ENCODE data around the gene TIMP3.

Gene TIMP3

GRCh38 chr22:32828561-32828960 is 27.1 kb downstream of the TIMP3 start:
- Histone ChIP-seq H3K9ac (ENCODE audit: low read length) (no peak overlapping the region), H3K79me2 (ENCODE audit: low read length) (no peaks in the 10 kb centered on the region), H4K20me1 (ENCODE audit: insufficient read depth, low read length) (no peaks in the 10 kb centered on the region), H3K27me3 (replicated peaks; ENCODE audit: insufficient read depth, low read length) (no peaks in the 10 kb centered on the region), H3K27ac (ENCODE audit: low read length) (no peak overlapping the region), H2AFZ (ENCODE audit: low read length) (no peak overlapping the region), H3K9me3 (replicated peaks; ENCODE audit: insufficient read depth, low read length) (no peaks in the 10 kb centered on the region), H3K36me3 (replicated peaks; ENCODE audit: insufficient read depth, low read length) (no peaks in the 10 kb centered on the region), H3K4me1 (ENCODE audit: low read length) (no peaks in the 10 kb centered on the region), H3K9me2 (replicated peaks; ENCODE audit: insufficient read depth, low read length) (no peaks in the 10 kb centered on the region), H3K4me2 (ENCODE audit: low read depth, low read length) (no peak overlapping the region), H3F3A (ENCODE audit: insufficient read depth, low read length) (no peaks in the 10 kb centered on the region), H3K4me3 (ENCODE audit: low read length) (no peak overlapping the region)
- no peak for DNase-seq
- no peak for TF ChIP-seq CTCF (IDR thresholded peaks at IDR 0.05; ENCODE audit: low read length)
- TF ChIP-seq EZH2 (optimal IDR thresholded peaks at IDR 0.05; ENCODE audit: low read depth, low read length), result no peak
- no peak for TF ChIP-seq EZH2phosphoT487 (IDR thresholded peaks at IDR 0.05; ENCODE audit: low read length)

GRCh38 chr22:32829451-32829851 is 27.9 kb downstream of the TIMP3 start:
- Histone ChIP-seq H3F3A (ENCODE audit: insufficient read depth, low read length) (no peaks in the 10 kb centered on the region), H3K9ac (ENCODE audit: low read length) (no peak overlapping the region)

GRCh38 chr22:32830473-32830872 is 29.0 kb downstream of the TIMP3 start:
- no peak overlapping the region for H3K9ac ChIP-seq (ENCODE audit: low read length)
- H3K27me3 ChIP-seq (replicated peaks; ENCODE audit: insufficient read depth, low read length), result no peaks in the 10 kb centered on the region
- H3K4me1 ChIP-seq (ENCODE audit: low read length), result no peaks in the 10 kb centered on the region
- H3K9me2 ChIP-seq (replicated peaks; ENCODE audit: insufficient read depth, low read length), result no peaks in the 10 kb centered on the region
- H3F3A ChIP-seq (ENCODE audit: insufficient read depth, low read length), result no peaks in the 10 kb centered on the region
- H3K27ac ChIP-seq (ENCODE audit: low read length), result no peak overlapping the region
- TF ChIP-seq EZH2 (optimal IDR thresholded peaks at IDR 0.05; ENCODE audit: low read depth, low read length), result no peak
- TF ChIP-seq CTCF (IDR thresholded peaks at IDR 0.05; ENCODE audit: low read length), result no peak
- TF ChIP-seq EZH2phosphoT487 (IDR thresholded peaks at IDR 0.05; ENCODE audit: low read length), result no peak
- no peaks in the 10 kb centered on the region for H3K36me3 ChIP-seq (replicated peaks; ENCODE audit: insufficient read depth, low read length)
- H3K79me2 ChIP-seq (ENCODE audit: low read length), result no peaks in the 10 kb centered on the region
- H2AFZ ChIP-seq (ENCODE audit: low read length), result no peak overlapping the region
- no peaks in the 10 kb centered on the region for H4K20me1 ChIP-seq (ENCODE audit: insufficient read depth, low read length)
- no peak overlapping the region for H3K4me3 ChIP-seq (ENCODE audit: low read length)
- no peaks in the 10 kb centered on the region for H3K9me3 ChIP-seq (replicated peaks; ENCODE audit: insufficient read depth, low read length)
- H3K4me2 ChIP-seq (ENCODE audit: low read depth, low read length), result no peak overlapping the region
- DNase-seq, result no peak

More at GRCh38 chr22:32829451-32829851, 27.9 kb downstream of the TIMP3 start:
- Histone ChIP-seq H3K27ac (ENCODE audit: low read length) (no peak overlapping the region), H4K20me1 (ENCODE audit: insufficient read depth, low read length) (no peaks in the 10 kb centered on the region), H3K4me1 (ENCODE audit: low read length) (no peaks in the 10 kb centered on the region), H3K36me3 (replicated peaks; ENCODE audit: insufficient read depth, low read length) (no peaks in the 10 kb centered on the region), H3K79me2 (ENCODE audit: low read length) (no peaks in the 10 kb centered on the region), H3K4me3 (ENCODE audit: low read length) (no peak overlapping the region), H2AFZ (ENCODE audit: low read length) (no peak overlapping the region), H3K4me2 (ENCODE audit: low read depth, low read length) (no peak overlapping the region), H3K9me3 (replicated peaks; ENCODE audit: insufficient read depth, low read length) (no peaks in the 10 kb centered on the region), H3K27me3 (replicated peaks; ENCODE audit: insufficient read depth, low read length) (no peaks in the 10 kb centered on the region), H3K9me2 (replicated peaks; ENCODE audit: insufficient read depth, low read length) (no peaks in the 10 kb centered on the region)
- DNase-seq, result no peak
- TF ChIP-seq EZH2 (optimal IDR thresholded peaks at IDR 0.05; ENCODE audit: low read depth, low read length) (no peak), CTCF (IDR thresholded peaks at IDR 0.05; ENCODE audit: low read length) (no peak), EZH2phosphoT487 (IDR thresholded peaks at IDR 0.05; ENCODE audit: low read length) (no peak)

Data from MM.1S (cell line).